Right kidney (tissue), 1 donor: ENCODE data around the gene CNGB1.
"Not testable (repeated sequence)": the region's sequence is repeated elsewhere in the genome, so short reads cannot be mapped to it uniquely, and the experiment has no call there.

ENCODE experiments used
- DNase-seq: peaks from one replicate; pipeline ENCODE4 v3.0.0-alpha.2; 2016

CNGB1 gene

DNA sequence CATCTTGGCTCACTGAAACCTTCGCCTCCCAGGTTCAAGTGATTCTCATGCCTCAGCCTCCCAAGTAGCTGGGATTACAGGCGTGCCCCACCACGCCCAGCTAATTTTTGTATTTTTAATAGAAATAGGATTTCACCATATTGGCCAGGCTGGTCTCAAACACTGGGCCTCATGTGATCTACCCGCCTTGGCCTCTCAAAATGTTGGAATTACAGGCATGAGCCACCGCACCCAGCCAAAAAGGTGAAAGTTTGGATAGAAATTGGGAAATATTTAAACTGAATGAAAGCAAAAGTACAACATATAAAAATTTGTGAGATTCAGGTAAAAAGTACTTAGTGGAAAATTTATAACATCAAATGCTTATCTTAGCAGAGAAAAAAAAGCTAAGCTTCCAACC lies 115.7 kb downstream of the CNGB1 start:
- DNase-seq, result no peak

DNA sequence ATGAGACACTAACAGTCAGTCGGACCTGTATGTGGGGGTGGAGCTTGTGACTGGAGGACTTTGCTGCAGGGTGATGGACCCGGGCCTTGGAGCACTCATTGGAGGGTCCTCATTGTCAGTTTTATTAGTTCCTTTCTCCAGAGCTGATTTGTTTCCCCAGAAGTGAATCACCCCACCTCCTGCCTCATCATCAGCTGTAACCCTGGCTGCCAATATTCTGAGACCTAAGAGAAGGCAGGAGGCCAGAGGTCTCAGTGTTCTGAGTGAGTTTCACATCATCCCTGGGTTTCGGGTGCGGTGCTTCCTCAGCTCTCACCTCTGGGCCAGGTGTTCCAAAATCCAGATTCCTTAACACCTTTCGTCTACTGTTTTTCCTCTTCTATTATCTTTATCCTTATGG lies 118.7 kb downstream of the CNGB1 start:
- DNase-seq, result no peak

DNA sequence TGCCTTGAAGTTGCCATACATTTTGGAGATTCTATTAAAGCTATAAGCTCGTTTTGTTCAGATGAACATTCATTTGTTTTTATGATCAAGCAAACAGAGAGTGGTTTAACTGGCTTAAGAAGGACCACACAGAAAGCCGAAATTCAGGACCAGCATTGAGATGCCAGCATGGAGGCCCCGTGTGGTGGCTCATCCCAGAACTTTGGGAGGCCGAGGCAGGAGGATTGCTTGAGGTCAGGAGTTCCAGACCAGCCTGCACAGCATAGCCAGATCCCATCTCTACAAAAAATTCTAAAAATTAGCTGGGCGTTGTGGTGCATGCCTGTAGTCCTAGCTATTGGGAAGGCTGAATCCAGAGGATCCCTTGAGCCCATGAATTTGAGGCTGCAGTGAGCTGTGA lies 122.7 kb downstream of the CNGB1 start:
- no peak for DNase-seq

DNA sequence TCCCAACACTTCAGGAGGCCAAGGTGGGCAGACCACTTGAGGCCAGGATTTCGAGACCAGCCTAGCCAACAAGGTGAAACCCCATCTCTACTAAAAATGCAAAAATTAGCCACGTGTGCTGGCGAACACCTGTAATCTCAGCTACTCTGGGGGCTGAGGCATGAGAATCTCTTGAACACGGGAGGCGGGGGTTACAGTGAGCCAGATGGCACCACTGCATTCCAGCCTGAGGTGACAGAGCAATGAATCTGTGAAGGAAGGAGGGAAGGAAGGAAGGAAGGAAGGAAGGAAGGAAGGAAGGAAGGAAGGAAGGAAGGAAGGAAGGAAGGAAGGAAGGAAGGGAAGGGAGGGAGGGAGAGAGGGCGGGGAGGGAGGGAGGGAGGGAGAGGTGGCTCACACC lies 124.0 kb downstream of the CNGB1 start:
- DNase-seq, result not testable (repeated sequence)

DNA sequence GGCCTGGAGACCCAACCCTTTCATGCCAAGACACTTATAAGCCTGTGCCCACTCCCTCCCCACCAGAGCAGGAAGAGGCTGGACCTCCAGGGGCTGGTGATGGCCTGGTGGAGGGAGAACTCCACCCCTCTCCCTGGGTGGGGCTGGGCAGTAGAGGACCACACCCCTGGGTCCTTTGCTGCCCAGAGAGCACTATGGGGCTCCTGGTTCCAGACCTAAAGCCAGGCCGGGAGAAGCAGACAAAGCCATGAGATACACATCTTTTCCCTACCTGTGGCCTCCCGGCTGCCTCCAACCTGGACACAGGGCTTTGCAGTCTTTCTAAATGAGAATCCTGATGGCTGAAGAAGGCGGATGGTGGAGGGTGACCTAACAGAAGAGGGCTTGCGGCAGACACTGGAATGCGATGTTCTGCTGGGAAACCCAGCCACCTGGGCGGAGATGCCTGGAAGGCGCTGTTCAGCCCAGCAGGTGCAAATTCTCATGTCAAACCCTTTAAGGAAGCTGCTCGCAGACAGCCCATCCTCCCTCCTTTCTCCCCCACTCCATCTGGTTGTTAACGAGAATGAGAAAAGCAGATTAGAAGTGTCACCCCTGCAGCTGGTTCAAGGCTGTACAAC lies 124.7 kb downstream of the CNGB1 start:
- no peak for DNase-seq

DNA sequence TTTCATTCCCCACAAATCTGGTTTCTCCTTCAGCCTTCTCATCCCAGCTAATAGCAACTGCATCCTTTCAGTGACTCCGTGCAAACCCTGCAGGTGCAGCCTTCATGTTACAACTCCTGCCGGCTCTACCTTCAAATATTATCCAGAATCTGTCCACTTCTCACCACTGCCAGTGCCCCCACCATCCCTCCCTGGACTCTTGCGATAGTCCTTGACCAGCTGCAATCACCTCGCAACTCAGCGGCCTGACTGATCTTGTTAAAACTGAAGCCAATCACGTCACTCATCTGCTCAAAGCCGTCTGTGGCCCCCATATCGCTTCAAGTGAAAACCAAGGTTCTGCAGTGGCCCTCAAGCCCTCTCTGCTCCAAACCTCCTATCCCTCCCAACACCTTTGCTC lies 125.8 kb downstream of the CNGB1 start:
- DNase-seq, result no peak

DNA sequence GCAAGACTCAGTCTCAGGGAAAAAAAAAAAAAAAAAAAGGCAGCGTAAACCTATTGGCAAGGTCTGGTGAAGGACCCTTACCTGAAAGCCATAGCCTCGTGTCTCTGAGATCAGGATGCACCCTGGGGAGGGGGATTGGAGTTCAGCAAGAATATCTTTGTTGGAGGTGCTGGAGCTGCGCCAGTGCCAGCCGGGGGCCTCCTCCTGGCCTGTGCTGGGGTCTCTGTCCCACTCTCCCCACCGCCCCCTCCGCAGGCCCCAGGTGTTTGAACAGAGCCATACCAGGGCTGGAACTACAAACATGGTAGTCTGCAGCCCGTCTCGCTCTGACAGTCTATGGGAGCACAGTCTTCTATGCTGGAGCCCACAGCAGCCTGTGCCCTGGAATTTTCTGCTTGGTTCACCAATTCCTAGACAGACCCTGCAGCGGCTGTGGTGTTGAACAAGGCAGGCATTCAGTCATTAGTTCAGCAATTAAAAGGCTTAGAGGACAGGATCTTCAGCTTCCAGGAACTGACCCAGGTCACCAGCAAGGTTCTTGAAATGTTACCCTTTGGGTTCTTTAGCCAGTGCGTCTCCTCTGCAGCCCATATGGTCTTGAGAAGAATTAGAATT lies 126.4 kb downstream of the CNGB1 start:
- no peak for DNase-seq

DNA sequence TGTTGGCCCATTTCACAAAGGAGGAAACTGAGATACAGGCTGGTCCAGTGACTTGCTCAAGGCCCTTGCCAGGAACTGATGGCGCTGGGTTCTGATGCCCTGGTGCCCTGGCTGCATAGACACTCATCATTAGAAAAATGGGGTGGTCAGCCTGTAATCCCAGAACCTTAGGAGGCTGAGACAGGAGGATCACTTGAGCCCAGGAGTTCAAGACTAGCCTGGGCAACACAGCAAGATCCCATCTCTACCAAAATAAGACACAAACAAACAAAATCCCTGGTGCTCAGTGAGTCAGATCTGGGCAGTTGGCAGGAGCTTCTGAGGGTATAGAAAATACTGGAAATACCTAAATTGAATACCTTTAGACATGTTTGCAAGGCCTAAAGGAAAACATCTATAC lies 127.5 kb downstream of the CNGB1 start:
- DNase-seq, result no peak

DNA sequence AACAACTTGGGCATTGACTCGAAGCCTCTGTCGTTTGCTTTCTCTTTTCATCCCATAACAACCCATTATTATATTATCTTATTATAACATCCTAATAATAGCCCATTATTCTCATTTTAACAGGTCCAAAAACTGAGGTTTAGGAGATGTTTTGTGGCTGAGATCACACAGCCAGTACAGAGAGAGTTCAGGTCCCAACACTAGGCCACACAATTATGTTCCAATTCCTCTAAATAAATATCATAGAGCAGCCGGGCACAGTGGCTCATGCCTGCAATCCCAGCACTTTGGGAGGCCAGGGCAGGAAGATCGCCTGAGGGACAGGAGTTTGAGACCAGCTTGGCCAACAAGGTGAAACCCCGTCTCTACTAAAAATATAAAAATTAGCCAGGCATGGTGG lies 128.3 kb downstream of the CNGB1 start:
- DNase-seq, result no peak

DNA sequence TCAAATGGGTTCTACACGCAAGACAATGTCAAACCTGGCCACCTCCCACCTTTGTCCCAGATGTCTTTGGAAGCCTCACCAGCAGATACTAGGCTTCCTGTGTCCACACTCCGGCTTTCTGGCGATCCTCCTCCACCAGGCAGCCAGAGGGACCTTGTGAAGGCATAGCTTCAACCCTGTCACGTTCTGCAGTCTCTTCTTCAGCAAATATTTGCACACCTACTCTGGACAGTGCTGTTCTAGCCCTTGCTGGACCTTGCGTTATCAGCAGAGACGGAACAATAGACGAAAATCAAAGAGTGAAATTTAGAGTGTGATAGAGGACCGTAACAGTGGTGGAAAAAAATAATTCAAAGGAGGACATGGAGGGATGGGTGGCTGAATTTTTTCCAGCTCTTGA lies 130.1 kb downstream of the CNGB1 start:
- no peak for DNase-seq

DNA sequence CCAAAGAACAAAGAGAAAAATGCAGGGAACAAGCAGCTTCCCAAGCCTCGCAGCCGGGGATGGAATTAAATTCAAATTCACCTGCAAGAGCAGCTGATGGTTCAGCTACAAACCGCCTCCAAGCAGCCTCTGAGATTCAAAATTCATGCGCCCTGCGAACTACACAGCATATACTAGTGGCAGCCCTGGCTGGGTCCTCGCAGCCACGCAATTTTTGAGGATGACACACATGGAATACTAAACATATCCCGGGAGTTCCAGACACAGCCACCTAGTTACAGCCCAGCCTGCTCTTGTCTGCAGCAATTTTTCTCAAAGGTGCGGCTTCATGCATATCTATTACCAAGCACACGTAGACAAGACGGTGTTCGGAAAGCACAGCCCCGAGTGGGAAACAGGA lies 132.8 kb downstream of the CNGB1 start:
- no peak for DNase-seq

DNA sequence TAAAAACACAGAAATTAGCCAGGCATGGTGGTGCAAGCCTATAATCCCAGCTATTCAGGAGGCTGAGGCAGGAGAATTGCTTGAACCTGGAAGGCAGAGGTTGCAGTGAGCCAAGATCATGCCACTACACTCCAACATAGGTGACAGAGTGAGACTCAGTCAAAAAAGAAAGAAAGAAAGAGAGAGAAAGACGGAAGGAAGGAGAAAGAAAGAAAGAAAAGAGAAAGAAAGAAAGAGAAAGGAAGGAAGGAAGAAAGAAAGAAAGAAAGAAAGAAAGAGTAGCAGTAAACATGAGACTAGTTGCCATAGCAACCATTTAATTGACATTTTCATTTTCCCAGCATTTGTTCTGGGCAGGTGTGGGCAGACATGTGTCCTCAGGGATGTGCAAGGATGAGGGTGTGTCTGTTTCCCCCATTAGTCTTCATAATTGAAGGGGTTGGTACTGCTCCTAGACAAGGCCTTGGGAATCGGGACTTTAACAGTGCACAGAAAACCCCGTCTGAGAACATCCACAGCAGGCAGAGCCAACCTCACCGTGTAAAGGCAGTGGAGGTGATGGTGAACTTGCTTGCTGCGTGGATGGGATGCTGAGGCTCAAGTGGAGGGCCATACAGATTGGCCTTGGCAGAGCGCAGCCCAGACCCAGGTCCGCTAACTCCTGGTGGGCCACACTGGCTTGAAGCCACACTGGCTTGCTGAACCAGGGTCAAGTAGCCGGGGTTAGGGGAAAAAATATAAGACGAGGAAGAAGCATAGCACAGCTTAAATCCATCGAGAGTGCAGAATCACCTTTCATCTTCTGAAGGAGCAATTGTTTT lies 133.4 kb downstream of the CNGB1 start:
- no peak for DNase-seq

DNA sequence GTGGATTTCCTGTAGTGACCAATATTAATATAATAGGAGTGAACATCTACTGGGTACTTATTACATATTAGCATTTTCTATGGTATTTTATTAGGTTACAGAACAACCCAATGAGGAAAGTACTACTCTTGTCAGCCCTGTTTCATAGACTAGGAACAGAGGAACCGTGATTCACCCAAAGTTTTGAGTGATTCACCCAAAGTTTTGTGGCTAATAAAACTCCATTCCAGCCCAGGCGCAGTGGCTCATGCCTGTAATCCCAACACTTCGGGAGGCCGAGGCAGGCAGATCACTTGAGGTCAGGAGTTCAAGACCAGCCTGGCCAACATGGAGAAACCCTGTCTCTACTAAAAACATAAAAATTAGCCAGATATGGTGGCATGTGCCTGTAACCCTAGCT lies 135.5 kb downstream of the CNGB1 start:
- DNase-seq, result not testable (repeated sequence)

DNA sequence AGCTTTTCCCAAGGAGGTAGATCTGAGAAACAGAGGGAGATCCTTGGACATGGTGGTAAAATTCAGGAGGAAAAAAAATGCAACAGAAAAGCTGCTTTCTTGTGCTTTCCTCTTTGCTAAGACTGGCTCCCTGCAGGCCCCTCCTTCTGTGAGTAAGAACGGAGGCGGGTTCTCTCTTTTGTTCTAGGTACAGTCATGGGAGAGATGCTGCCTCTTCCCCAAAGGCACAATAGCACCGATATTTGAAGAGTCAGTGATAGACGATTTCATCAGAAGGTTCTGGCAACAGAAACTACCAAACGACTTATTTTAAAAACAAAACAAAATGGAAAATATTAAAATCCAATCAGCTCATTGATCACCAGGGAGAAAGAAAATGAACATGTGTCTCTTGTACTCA lies 136.0 kb downstream of the CNGB1 start:
- no peak for DNase-seq
